ENCODE measurements around the gene NBEAL2.

NBEAL2 gene

DNA sequence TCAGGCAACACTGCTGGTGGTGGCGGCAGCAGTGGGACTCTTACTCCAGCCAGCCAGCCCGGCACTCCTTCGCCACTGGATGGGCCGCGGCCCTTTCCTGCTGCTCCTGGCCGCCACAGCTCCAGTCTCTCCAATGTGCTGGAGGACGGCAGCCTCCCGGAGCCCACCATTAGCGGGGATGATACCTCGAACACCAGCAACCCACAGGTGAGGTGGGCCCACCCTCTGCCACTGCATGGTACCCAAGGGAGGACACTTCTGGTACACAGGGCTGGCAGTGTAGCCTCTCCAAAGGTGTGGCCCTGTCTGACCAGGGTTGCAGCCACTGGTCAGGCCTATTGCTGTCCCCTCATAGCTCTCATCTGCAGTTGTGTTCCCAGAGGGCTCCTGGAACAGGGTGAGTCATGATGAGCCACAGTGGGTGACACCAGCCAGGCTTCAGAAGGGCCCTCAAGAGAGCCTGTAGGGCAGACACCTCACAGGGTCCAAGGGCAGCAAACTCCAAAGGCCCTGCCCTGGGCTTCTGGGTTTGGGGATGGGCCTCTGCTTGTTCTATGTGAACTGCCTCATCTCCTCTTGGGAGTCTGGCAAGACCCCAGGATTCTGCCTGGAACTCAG, 20.8 kb downstream of the NBEAL2 start:
- DNase-seq (ENCODE audit: low spot score): peak; percentile 30

- no peak for DNase-seq (ENCODE audit: low spot score)
Observed at GRCh38 chr3:47000922-47001730, 21.7 kb downstream of the NBEAL2 start.

- DNase-seq (ENCODE audit: low spot score): no peak
Observed at GRCh38 chr3:47001731-47002170, 22.3 kb downstream of the NBEAL2 start.

GRCh38 chr3:47002171-47003055, 22.9 kb downstream of the NBEAL2 start:
- DNase-seq (ENCODE audit: low spot score): no peak

DNA sequence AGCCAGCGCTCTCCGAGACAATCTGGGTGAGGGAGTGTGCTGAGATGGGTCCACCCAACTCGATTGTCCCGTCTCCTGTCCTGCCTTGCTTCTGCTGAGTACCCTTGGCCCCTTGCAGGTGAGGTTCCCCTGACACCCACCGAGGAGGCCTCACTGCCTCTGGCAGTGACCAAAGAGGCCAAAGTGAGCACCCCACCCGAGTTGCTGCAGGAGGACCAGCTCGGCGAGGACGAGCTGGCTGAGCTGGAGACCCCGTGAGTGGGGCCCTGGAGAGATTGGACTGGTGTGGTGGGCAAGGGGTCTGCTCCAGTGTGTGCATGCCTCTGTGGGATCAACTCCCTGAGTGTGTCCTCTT, 23.6 kb downstream of the NBEAL2 start:
- DNase-seq (ENCODE audit: low spot score): no peak

DNA sequence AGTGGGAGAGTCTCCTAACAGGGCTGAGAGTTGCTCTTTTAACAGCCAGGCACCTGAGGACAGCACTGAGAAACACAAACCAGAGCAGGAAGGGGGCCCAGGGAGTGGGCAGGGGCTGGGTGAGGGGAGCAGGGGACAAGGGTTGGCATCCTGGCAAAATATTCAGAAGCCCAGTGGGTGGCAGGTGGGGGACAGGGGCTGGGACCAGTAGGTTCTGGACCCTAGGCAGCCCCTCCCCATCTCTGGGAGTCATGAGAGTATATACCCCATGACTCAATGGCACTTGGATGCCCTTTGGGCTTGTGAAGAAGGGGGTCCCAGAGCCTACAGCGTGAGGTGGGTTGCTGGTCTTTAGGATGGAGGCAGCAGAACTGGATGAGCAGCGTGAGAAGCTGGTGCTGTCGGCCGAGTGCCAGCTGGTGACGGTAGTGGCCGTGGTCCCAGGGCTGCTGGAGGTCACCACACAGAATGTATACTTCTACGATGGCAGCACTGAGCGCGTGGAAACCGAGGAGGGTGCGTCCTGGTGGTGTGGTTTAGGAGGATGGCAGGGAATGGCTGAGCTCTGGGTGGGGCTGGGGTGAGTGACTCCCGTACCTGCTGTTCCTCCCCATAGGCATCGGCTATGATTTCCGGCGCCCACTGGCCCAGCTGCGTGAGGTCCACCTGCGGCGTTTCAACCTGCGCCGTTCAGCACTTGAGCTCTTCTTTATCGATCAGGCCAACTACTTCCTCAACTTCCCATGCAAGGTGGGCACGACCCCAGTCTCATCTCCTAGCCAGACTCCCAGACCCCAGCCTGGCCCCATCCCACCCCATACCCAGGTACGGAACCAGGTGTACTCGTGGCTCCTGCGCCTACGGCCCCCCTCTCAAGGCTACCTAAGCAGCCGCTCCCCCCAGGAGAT, 24.2 kb downstream of the NBEAL2 start:
- no peak for DNase-seq (ENCODE audit: low spot score)

GRCh38 chr3:47004369-47005211, 25.1 kb downstream of the NBEAL2 start:
- DNase-seq (ENCODE audit: low spot score): no peak

DNA sequence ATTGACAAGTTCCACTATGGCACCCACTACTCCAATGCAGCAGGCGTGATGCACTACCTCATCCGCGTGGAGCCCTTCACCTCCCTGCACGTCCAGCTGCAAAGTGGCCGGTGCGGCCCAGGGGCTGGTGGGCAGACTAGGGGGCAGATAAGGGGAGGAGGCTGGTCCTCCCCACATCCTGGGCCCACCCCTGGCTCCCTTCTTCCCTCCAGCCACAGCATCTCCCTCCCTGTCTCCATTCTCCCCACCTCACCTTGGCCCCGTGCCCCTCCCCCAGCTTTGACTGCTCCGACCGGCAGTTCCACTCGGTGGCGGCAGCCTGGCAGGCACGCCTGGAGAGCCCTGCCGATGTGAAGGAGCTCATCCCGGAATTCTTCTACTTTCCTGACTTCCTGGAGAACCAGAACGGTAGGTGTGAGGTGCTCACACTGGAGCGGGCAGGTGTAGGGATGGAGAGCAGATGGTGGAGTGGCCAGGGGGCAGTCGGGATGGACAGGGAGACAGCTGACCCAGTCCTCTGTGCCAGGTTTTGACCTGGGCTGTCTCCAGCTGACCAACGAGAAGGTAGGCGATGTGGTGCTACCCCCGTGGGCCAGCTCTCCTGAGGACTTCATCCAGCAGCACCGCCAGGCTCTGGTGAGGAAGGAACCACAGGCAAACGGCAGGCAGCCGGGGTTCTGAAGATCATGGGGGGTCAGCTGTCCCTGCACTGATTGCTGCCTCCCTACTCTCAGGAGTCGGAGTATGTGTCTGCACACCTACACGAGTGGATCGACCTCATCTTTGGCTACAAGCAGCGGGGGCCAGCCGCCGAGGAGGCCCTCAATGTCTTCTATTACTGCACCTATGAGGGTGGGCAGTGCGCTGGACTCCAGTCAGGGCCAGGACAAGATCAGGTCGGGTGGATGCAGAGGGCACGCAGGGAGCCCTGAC, 26.0 kb downstream of the NBEAL2 start:
- no peak for DNase-seq (ENCODE audit: low spot score)

GRCh38 chr3:47006145-47006651, 26.7 kb downstream of the NBEAL2 start:
- DNase-seq (ENCODE audit: low spot score): no peak

DNA sequence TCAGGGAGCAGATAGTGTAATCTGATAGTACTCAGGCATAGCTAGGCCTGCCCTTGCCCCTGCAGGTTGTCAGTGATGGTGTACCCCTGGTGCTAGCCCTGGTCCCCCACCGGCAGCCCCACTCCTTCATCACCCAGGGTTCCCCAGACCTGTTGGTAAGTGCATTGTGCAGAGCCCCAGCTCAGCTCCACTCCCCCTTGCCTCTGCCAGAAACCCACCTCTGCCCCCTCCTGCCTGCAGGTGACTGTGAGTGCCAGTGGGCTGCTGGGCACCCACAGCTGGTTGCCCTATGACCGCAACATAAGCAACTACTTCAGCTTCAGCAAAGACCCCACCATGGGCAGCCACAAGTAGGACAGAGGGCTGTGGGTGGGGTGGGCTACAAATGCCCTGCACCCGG, 27.5 kb downstream of the NBEAL2 start:
- no peak for DNase-seq (ENCODE audit: low spot score)

- no peak for DNase-seq (ENCODE audit: low spot score)
Observed at GRCh38 chr3:47007482-47008233, 28.2 kb downstream of the NBEAL2 start.

GRCh38 chr3:47008234-47008796, 28.8 kb downstream of the NBEAL2 start:
- DNase-seq (ENCODE audit: low spot score): no peak

DNA sequence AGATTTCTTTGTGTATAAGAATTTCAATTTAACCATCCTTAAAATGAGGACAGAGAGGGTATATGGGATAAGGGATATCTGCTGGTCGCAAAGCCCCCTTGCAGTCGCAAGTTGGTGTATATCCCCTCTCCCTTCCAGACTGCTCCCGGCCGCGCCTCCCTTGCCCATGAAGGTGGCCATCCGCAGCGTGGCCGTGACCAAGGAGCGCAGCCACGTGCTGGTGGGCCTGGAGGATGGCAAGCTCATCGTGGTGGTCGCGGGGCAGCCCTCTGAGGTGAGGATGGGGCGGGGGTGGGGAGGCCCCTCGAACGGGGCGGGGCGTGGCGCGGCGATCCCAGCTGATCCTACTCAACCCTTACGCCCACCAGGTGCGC, 29.4 kb downstream of the NBEAL2 start:
- DNase-seq (ENCODE audit: low spot score): no peak

- DNase-seq (ENCODE audit: low spot score): peak; percentile 100
Observed at GRCh38 chr3:47009225-47010110, 30.0 kb downstream of the NBEAL2 start.

GRCh38 chr3:47010111-47010712, 30.7 kb downstream of the NBEAL2 start:
- no peak for DNase-seq (ENCODE audit: low spot score)

DNA sequence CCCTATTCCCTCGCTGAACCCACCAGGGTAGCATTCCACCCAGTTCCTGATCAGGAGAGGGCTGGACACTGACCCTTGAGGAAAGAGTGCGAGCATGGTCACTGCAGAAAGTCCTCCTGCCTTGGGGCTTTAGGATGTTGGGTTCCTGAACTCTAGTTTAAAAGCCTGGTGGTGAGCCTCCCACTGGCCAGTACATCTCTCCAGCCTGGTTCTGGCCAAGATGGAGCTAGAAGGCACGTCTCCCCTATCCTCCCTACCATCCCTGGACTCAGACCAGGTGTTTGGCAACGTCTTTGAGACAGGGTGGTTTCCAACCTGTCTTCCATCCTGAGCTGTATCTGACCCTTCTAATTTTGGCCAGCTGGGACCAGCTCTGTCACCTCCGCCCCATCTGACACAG, 31.4 kb downstream of the NBEAL2 start:
- no peak for DNase-seq (ENCODE audit: low spot score)

- DNase-seq (ENCODE audit: low spot score): no peak
Observed at GRCh38 chr3:47011371-47011770, 31.9 kb downstream of the NBEAL2 start.
